ENCODE data around the gene PCK2. TPM values are rescaled to one million over a fixed set of nuclear protein-coding genes. Genes with fewer than 3 reads are reported as not detected.

Gene PCK2
- total and polyA plus RNA-seq, 2 of the 13 experiments (the other 11 are each of a cell fraction or from before 2014, with no cell fraction given), result 129 to 272 TPM

DNA sequence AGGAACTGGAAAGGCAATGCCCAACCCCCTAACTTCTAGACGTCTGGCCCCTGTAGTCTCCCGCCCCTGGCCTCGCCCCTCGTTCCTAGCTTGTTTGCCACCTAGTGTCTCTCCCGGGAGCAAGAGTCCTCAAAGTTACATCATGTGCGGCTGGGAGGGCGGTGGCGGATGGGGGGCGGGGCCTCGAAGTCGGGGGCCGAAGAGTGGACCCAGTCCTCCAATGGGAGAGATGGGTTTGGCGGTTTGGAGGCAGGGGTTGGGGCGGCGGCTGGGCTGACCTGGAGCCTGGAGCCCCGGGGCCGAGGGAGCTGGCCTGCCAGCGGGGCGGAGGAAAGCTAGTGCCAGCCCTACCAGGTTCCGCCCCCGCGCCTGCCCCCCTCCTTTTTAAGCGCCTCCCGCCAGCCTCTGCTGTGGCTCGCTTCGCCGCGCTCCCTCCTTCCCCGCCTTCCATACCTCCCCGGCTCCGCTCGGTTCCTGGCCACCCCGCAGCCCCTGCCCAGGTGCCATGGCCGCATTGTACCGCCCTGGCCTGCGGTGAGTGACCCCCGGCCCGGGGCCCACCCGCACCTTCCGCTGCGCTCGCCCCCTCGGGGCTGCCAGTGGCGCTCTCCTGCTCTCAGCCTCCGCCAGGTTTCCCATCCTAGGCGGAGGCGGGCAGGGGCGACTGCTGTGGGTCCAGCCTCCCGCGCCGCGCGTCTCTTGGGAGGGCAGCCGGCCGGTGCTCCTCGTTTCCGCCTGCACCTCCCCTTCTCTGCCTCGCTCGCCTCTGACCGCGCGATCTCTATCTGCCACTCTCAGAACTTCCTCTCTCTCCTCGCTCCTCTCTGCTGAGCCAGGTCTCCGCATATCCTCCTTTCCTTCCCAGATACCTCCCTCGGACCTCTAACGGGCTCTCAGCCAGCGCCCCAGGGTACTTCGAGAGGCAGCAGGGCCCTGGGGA is at the start of gene PCK2 (continued):
- TF ChIP-seq HNRNPL (IDR thresholded peaks at IDR 0.05; ENCODE audit: low read depth, low read length) (peak; percentile 96), CBX1 (IDR thresholded peaks at IDR 0.05; ENCODE audit: low read depth) (peak; percentile 100), ZNF367 (CRISPR knock-in tag; IDR thresholded peaks at IDR 0.05; ENCODE audit: borderline replicate concordance) (peak; percentile 93), HOXA9 (CRISPR knock-in tag; IDR thresholded peaks at IDR 0.05; ENCODE audit: borderline replicate concordance) (no peak), ZNF629 (CRISPR knock-in tag; conservative IDR thresholded peaks at IDR 0.05) (peak; percentile 58), ZNF790 (CRISPR knock-in tag; IDR thresholded peaks at IDR 0.05; ENCODE audit: borderline replicate concordance) (no peak), SALL1 (CRISPR knock-in tag; IDR thresholded peaks at IDR 0.05) (peak; percentile 91), NBN (conservative IDR thresholded peaks at IDR 0.05) (no peak), ZNF530 (CRISPR knock-in tag; IDR thresholded peaks at IDR 0.05; ENCODE audit: low read depth) (no peak), ELF4 (CRISPR knock-in tag; IDR thresholded peaks at IDR 0.05; ENCODE audit: borderline replicate concordance) (no peak), KDM3A (CRISPR knock-in tag; IDR thresholded peaks at IDR 0.05; ENCODE audit: low read depth) (peak; percentile 99), NKX3-1 (CRISPR knock-in tag; IDR thresholded peaks at IDR 0.05) (peak; percentile 92), ZNF879 (CRISPR knock-in tag; IDR thresholded peaks at IDR 0.05) (peak; percentile 97), MIXL1 (CRISPR knock-in tag; IDR thresholded peaks at IDR 0.05) (peak; percentile 71; the same call in 1 of the 2 replicates), ARID2 (CRISPR knock-in tag; IDR thresholded peaks at IDR 0.05; ENCODE audit: borderline replicate concordance) (peak; percentile 100), SMARCC2 (IDR thresholded peaks at IDR 0.05) (no peak), ZNF460 (CRISPR knock-in tag; IDR thresholded peaks at IDR 0.05; ENCODE audit: borderline replicate concordance) (no peak), RARA (CRISPR knock-in tag; IDR thresholded peaks at IDR 0.05) (peak; percentile 89), DR1 (CRISPR knock-in tag; IDR thresholded peaks at IDR 0.05) (peak; percentile 100; the same call in 1 of the 2 replicates), ATM (IDR thresholded peaks at IDR 0.05; ENCODE audit: borderline replicate concordance) (no peak), REL (CRISPR knock-in tag; conservative IDR thresholded peaks at IDR 0.05) (no peak), ZNF720 (CRISPR knock-in tag; IDR thresholded peaks at IDR 0.05) (peak; percentile 95; the same call in 1 of the 2 replicates), MXI1 (IDR thresholded peaks at IDR 0.05; ENCODE audit: borderline replicate concordance, low read depth, low read length) (peak; percentile 88; the same call in 2 of the 3 replicates)
- TF ChIP-seq, protein P1, sequence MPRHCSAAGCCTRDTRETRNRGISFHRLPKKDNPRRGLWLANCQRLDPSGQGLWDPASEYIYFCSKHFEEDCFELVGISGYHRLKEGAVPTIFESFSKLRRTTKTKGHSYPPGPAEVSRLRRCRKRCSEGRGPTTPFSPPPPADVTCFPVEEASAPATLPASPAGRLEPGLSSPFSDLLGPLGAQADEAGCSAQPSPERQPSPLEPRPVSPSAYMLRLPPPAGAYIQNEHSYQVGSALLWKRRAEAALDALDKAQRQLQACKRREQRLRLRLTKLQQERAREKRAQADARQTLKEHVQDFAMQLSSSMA (CRISPR knock-in tag; IDR thresholded peaks at IDR 0.05), result peak; percentile 88
- TF ChIP-seq, protein P2, sequence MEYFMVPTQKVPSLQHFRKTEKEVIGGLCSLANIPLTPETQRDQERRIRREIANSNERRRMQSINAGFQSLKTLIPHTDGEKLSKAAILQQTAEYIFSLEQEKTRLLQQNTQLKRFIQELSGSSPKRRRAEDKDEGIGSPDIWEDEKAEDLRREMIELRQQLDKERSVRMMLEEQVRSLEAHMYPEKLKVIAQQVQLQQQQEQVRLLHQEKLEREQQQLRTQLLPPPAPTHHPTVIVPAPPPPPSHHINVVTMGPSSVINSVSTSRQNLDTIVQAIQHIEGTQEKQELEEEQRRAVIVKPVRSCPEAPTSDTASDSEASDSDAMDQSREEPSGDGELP (IDR thresholded peaks at IDR 0.05; ENCODE audit: borderline replicate concordance, low read depth), result peak; percentile 86; the same call in 1 of the 2 replicates
- TF ChIP-seq, protein P3, sequence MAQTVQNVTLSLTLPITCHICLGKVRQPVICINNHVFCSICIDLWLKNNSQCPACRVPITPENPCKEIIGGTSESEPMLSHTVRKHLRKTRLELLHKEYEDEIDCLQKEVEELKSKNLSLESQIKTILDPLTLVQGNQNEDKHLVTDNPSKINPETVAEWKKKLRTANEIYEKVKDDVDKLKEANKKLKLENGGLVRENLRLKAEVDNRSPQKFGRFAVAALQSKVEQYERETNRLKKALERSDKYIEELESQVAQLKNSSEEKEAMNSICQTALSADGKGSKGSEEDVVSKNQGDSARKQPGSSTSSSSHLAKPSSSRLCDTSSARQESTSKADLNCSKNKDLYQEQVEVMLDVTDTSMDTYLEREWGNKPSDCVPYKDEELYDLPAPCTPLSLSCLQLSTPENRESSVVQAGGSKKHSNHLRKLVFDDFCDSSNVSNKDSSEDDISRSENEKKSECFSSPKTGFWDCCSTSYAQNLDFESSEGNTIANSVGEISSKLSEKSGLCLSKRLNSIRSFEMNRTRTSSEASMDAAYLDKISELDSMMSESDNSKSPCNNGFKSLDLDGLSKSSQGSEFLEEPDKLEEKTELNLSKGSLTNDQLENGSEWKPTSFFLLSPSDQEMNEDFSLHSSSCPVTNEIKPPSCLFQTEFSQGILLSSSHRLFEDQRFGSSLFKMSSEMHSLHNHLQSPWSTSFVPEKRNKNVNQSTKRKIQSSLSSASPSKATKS (CRISPR knock-in tag; IDR thresholded peaks at IDR 0.05), result no peak
